OCI-LY7 (cell line): Measurements from ENCODE around the gene RNF213. TPM values are rescaled to one million over a fixed set of nuclear protein-coding genes. Genes with fewer than 3 reads are reported as not detected.

Source experiments
- BruUV-seq: library from RNA; stranded (reverse); fragments of 400-500 nt; replicated peaks from 2 replicates; lab custom pipeline; 2021; lab: Mats Ljungman, UMichigan
- CTCF ChIA-PET: fragments of 300-600 bp; sonication (Branson Sonifier 250); formaldehyde crosslinking; loops from one replicate; lab custom pipeline; 2022; ENCODE audit warnings: antibody characterized with exemption; ENCODE audit not compliant: unreplicated experiment; lab: Charles Lee
- POLR2A ChIA-PET: fragments of 300-600 bp; sonication (Branson Sonifier 250); formaldehyde crosslinking; loops from one replicate; lab custom pipeline; 2022; ENCODE audit warnings: antibody characterized with exemption; lab: Charles Lee
- DNase-seq: peaks from one replicate; pipeline ENCODE4 v3.0.0-alpha.2; 2015; ENCODE audit warnings: low spot score
- H2AFZ ChIP-seq: fragments of 200-600 bp; sonication (generic), shearing (Covaris generic); 2 replicates; pipeline ENCODE4 v1.6.1; 2014; ENCODE audit warnings: mild to moderate bottlenecking, antibody characterized with exemption, low read length, moderate library complexity
- H3K27ac ChIP-seq: fragments of 200-600 bp; sonication (generic); 2 replicates; pipeline ENCODE4 v1.5.1; 2014; ENCODE audit warnings: mixed run types, low read depth, mild to moderate bottlenecking, moderate library complexity, low read length, inconsistent platforms; ENCODE audit not compliant: poor library complexity, severe bottlenecking
- H3K36me3 ChIP-seq: fragments of 200-600 bp; sonication (generic); 2 replicates; pipeline ENCODE4 v1.6.1; 2014; ENCODE audit warnings: mild to moderate bottlenecking, antibody characterized with exemption, low read length, moderate library complexity, mixed read lengths; ENCODE audit not compliant: insufficient read depth
- H3K4me1 ChIP-seq: fragments of 200-600 bp; sonication (generic); 2 replicates; pipeline ENCODE4 v1.5.1; 2014; ENCODE audit warnings: mild to moderate bottlenecking, low read length; ENCODE audit not compliant: insufficient read depth, poor library complexity, severe bottlenecking
- H3K4me2 ChIP-seq: fragments of 200-600 bp; sonication (generic); 2 replicates; pipeline ENCODE4 v1.6.1; 2014; ENCODE audit warnings: mild to moderate bottlenecking, low read length
- H3K4me3 ChIP-seq: fragments of 200-600 bp; sonication (generic); 2 replicates; pipeline ENCODE4 v1.5.1; 2014; ENCODE audit warnings: mild to moderate bottlenecking, low read depth, low read length; ENCODE audit not compliant: poor library complexity, severe bottlenecking
- H3K79me2 ChIP-seq: fragments of 200-600 bp; sonication (generic); 2 replicates; pipeline ENCODE4 v1.6.1; 2016; ENCODE audit warnings: low read depth, mild to moderate bottlenecking, low read length, moderate library complexity, mixed read lengths; ENCODE audit not compliant: insufficient read depth
- H3K9me2 ChIP-seq: fragments of 200-600 bp; sonication (generic); 2 replicates; pipeline ENCODE4 v1.6.1; 2016; ENCODE audit warnings: mild to moderate bottlenecking, low read length, mixed read lengths; ENCODE audit not compliant: insufficient read depth
- H3K9me3 ChIP-seq: fragments of 200-600 bp; sonication (generic); 2 replicates; pipeline ENCODE4 v1.6.1; 2014; ENCODE audit warnings: mild to moderate bottlenecking, mixed run types, low read length, mixed read lengths
- H4K20me1 ChIP-seq: fragments of 200-600 bp; sonication (generic); 2 replicates; pipeline ENCODE4 v1.6.1; 2014; ENCODE audit warnings: mild to moderate bottlenecking, antibody characterized with exemption, low read length, moderate library complexity, mixed read lengths; ENCODE audit not compliant: insufficient read depth
- CTCF ChIP-seq: fragments of 200-600 bp; sonication (generic); conservative IDR thresholded peaks from 2 replicates; pipeline ENCODE4 v1.5.1; 2014; ENCODE audit warnings: mild to moderate bottlenecking, antibody characterized with exemption, low read length, moderate library complexity, mixed read lengths
- EZH2phosphoT487 ChIP-seq: fragments of 200-600 bp; sonication (generic); IDR thresholded peaks from 2 replicates; pipeline ENCODE4 v1.6.1; 2018; ENCODE audit warnings: low read depth, borderline replicate concordance, mild to moderate bottlenecking, mixed run types, antibody characterized with exemption, low read length, moderate library complexity, mixed read lengths
- intact Hi-C: fragments of 100-400 bp; cut with micrococcal nuclease; formaldehyde crosslinking; loops from one replicate; pipeline ENCODE4 v1.10.0; 2022; ENCODE audit not compliant: unreplicated experiment
- total RNA-seq, 2 experiments: library from RNA; depleted of rRNA in 1 of 2; stranded (reverse); fragments of >200 nt in 1 of 2; shearing (Covaris generic) in 1 of 2; gene quantifications; 2 replicates each; pipeline ENCODE4 v1.2.3, GENCODE V29; 2014 to 2022

The RNF213 gene
- total RNA-seq, 2 experiments from 2014 or later, result 58.8 to 68.6 TPM

- POLR2A ChIA-PET, result no interaction called here
- H3K27ac ChIP-seq, result no peak overlapping the region
- H2AFZ ChIP-seq, result no peak overlapping the region
- intact Hi-C loops, result no loop called here
- H3K4me3 ChIP-seq, result no peak overlapping the region
- no peaks in the 10 kb centered on the region for H3K9me3 ChIP-seq
- no peaks in the 10 kb centered on the region for H3K79me2 ChIP-seq
- no peaks in the 10 kb centered on the region for H4K20me1 ChIP-seq
- no TSS peak for BruUV-seq
- no peaks in the 10 kb centered on the region for H3K9me2 ChIP-seq
- TF ChIP-seq EZH2phosphoT487 (no peak), CTCF (no peak)
- CTCF ChIA-PET, result no interaction called here
- H3K36me3 ChIP-seq, result peaks cover 4% of the 10 kb centered on the region; the same call in 1 of the 2 replicates
- DNase-seq, result no peak
- H3K4me1 ChIP-seq, result no peaks in the 10 kb centered on the region
- no peak overlapping the region for H3K4me2 ChIP-seq
Observed at GRCh38 chr17:80292521-80292971, 31.9 kb downstream of the RNF213 start.

GRCh38 chr17:80294210-80294609 lies 33.6 kb downstream of the RNF213 start:
- CTCF ChIA-PET, result no interaction called here

More at GRCh38 chr17:80294210-80294609, 33.6 kb downstream of the RNF213 start:
- Histone ChIP-seq H3K79me2 (no peaks in the 10 kb centered on the region), H3K9me2 (no peaks in the 10 kb centered on the region), H3K4me3 (no peak overlapping the region), H3K4me1 (no peaks in the 10 kb centered on the region), H2AFZ (no peak overlapping the region), H3K36me3 (peaks cover 4% of the 10 kb centered on the region; the same call in 1 of the 2 replicates), H3K27ac (no peak overlapping the region), H3K9me3 (no peaks in the 10 kb centered on the region), H4K20me1 (no peaks in the 10 kb centered on the region), H3K4me2 (no peak overlapping the region)
- no peak for DNase-seq
- intact Hi-C loops, result no loop called here
- TF ChIP-seq EZH2phosphoT487 (no peak), CTCF (no peak)
- POLR2A ChIA-PET, result no interaction called here
- BruUV-seq, result no TSS peak
